ENCODE results near the gene MYL7. TPM values are rescaled to one million over a fixed set of nuclear protein-coding genes. Genes with fewer than 3 reads are reported as not detected.
"Not testable (repeated sequence)": the region's sequence is repeated elsewhere in the genome, so short reads cannot be mapped to it uniquely, and the experiment has no call there.

MYL7 gene
- total RNA-seq, 4 donors from 2014 or later, result not detected

GRCh38 chr7:44173911-44174693 lies 33.0 kb upstream of the MYL7 start:
- H3K36me3 ChIP-seq, result no peaks in the 10 kb centered on the region
- TF ChIP-seq EP300 (IDR thresholded peaks at IDR 0.05; ENCODE audit: low read depth) (no peak), POLR2AphosphoS5 (IDR thresholded peaks at IDR 0.05) (no peak), POLR2A (IDR thresholded peaks at IDR 0.05) (no peak)
- TF ChIP-seq, protein P1, sequence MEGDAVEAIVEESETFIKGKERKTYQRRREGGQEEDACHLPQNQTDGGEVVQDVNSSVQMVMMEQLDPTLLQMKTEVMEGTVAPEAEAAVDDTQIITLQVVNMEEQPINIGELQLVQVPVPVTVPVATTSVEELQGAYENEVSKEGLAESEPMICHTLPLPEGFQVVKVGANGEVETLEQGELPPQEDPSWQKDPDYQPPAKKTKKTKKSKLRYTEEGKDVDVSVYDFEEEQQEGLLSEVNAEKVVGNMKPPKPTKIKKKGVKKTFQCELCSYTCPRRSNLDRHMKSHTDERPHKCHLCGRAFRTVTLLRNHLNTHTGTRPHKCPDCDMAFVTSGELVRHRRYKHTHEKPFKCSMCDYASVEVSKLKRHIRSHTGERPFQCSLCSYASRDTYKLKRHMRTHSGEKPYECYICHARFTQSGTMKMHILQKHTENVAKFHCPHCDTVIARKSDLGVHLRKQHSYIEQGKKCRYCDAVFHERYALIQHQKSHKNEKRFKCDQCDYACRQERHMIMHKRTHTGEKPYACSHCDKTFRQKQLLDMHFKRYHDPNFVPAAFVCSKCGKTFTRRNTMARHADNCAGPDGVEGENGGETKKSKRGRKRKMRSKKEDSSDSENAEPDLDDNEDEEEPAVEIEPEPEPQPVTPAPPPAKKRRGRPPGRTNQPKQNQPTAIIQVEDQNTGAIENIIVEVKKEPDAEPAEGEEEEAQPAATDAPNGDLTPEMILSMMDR (IDR thresholded peaks at IDR 0.05), result no peak
- no peaks in the 10 kb centered on the region for H3K9me3 ChIP-seq
- no peaks in the 10 kb centered on the region for H3K4me1 ChIP-seq
- H3K27ac ChIP-seq, result no peak overlapping the region
- intact Hi-C loops (cut with DNase I; ENCODE audit: low total_unique reads), result no loop called here
- in situ Hi-C loops (cut with MboI; ENCODE audit: low pct_ligation_motif_present in 1 of 4, low pct_unique_long_range_greater_than_20kb in 1 of 4, low sequenced_read_pairs in 3 of 4), result no loop called here
- 54% methylated on average over 3 of the region's 3 CpGs; no CpG with 5 or more reads in 1 of the 2 donors for WGBS, 2 donors (ENCODE audit: low coverage in 1 of 2)
- H3K4me3 ChIP-seq, result no peak overlapping the region
- no peak for DNase-seq
- H3K27me3 ChIP-seq, result no peaks in the 10 kb centered on the region

DNA sequence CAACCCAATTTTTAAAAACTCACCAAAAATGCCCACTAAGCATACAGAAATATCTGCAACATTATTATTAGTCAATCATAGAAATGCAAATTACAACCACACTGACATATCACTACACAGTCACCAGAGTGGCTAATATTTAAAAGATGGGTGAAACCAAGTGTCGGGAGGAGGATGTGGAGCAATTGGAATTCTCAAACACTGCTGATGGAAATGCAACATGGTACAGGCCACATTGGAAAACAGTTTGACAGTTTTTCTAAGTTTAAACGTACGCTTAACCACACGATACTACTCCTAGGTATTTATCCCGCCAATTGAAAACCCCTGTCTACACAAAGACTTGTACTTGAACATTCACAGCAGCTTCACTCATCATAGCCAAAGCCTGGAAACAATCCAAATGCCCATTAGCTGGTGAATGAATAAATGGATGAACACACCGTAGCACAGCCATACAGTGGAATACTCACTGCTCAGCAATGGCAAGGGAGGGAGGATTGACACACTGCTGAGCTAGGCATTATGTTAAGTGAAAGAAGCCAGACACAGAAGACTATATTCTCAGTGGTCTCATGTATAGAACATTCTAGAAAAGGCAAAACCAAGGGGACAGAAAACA lies 31.8 kb upstream of the MYL7 start:
- H3K27me3 ChIP-seq, result no peaks in the 10 kb centered on the region
- no peak for DNase-seq
- no peaks in the 10 kb centered on the region for H3K9me3 ChIP-seq
- H3K4me3 ChIP-seq, result no peak overlapping the region
- no peaks in the 10 kb centered on the region for H3K36me3 ChIP-seq
- no peak overlapping the region for H3K27ac ChIP-seq
- H3K4me1 ChIP-seq, result no peaks in the 10 kb centered on the region
- in situ Hi-C loops (cut with MboI; ENCODE audit: low pct_ligation_motif_present in 1 of 4, low pct_unique_long_range_greater_than_20kb in 1 of 4, low sequenced_read_pairs in 3 of 4) (no loop called here), intact Hi-C loops (cut with DNase I; ENCODE audit: low total_unique reads) (no loop called here)
- TF ChIP-seq EP300 (IDR thresholded peaks at IDR 0.05; ENCODE audit: low read depth) (no peak), POLR2AphosphoS5 (IDR thresholded peaks at IDR 0.05) (no peak), POLR2A (IDR thresholded peaks at IDR 0.05) (no peak)
- TF ChIP-seq, protein P1 (IDR thresholded peaks at IDR 0.05), result no peak
- WGBS, 2 donors (ENCODE audit: low coverage in 1 of 2), result 87 to 90% methylated on average over 6 of the region's 6 CpGs

DNA sequence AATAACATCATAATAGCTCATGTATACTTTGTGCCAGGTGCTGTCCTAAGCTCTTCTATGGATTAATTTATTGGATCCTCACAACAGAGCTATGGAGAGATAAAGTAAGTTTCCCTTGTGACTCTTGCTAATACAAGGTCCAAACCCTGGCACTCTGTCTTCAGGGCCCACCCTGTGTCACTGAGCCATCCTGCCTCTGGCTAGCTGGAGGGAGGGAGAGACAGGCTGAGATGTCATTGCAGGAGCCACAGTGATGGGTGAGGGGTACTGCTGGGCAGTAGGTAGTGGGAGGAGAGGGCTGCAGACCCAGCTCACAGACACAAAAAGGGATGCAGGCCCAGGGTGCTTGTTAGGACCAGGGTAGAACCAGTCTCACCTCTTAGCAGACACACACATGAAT lies 31.2 kb upstream of the MYL7 start:
- TF ChIP-seq POLR2AphosphoS5 (IDR thresholded peaks at IDR 0.05) (no peak), EP300 (IDR thresholded peaks at IDR 0.05; ENCODE audit: low read depth) (no peak), POLR2A (IDR thresholded peaks at IDR 0.05) (no peak)
- TF ChIP-seq, protein P1 (IDR thresholded peaks at IDR 0.05), result no peak
- H3K9me3 ChIP-seq, result no peaks in the 10 kb centered on the region
- H3K4me1 ChIP-seq, result no peaks in the 10 kb centered on the region
- intact Hi-C loops (cut with DNase I; ENCODE audit: low total_unique reads) (no loop called here), in situ Hi-C loops (cut with MboI; ENCODE audit: low pct_ligation_motif_present in 1 of 4, low pct_unique_long_range_greater_than_20kb in 1 of 4, low sequenced_read_pairs in 3 of 4) (no loop called here)
- no peak overlapping the region for H3K27ac ChIP-seq
- no peaks in the 10 kb centered on the region for H3K27me3 ChIP-seq
- no peak for DNase-seq
- H3K4me3 ChIP-seq, result no peak overlapping the region
- no peaks in the 10 kb centered on the region for H3K36me3 ChIP-seq

GRCh38 chr7:44171901-44172300 lies 30.8 kb upstream of the MYL7 start:
- DNase-seq; intact Hi-C loops (cut with DNase I; ENCODE audit: low total_unique reads); H3K4me1 ChIP-seq; H3K27me3 ChIP-seq; H3K27ac ChIP-seq; H3K4me3 ChIP-seq; H3K9me3 ChIP-seq; in situ Hi-C loops (cut with MboI; ENCODE audit: low pct_ligation_motif_present in 1 of 4, low pct_unique_long_range_greater_than_20kb in 1 of 4, low sequenced_read_pairs in 3 of 4); H3K36me3 ChIP-seq: not testable (repeated sequence)
- WGBS, 2 donors (ENCODE audit: low coverage in 1 of 2), result 93 to 97% methylated on average over 7 to 9 of the region's 9 CpGs
